ENCODE results near the gene LIPK.
"Not testable (repeated sequence)": the region's sequence is repeated elsewhere in the genome, so short reads cannot be mapped to it uniquely, and the experiment has no call there.

LIPK gene, protein sequence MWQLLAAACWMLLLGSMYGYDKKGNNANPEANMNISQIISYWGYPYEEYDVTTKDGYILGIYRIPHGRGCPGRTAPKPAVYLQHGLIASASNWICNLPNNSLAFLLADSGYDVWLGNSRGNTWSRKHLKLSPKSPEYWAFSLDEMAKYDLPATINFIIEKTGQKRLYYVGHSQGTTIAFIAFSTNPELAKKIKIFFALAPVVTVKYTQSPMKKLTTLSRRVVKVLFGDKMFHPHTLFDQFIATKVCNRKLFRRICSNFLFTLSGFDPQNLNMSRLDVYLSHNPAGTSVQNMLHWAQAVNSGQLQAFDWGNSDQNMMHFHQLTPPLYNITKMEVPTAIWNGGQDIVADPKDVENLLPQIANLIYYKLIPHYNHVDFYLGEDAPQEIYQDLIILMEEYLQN

DNA sequence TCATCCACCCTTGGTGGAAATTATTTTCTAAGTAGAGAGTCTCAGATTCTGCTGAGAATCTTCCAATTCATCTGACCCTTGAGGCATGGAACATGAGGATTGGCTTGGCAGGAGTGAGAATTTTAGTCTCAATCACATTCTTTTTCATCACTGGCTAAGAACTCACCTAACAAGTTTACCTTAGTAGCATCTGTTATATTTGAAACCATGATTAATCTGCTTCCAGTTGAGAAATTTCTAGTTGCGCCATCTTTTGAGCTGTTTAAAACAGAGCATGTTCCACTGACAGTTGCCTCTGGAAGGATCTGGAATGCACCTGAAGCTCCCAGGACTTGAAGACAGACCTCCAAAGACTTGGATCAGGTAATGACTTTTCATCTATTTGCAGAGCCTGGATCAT is at the start of gene LIPK:
Gene LIPK, plus strand, starts transcription at position 292 of the 400 bp plus-strand sequence. CDS start 18,295 bp downstream, outside the sequence.
- no peak for DNase-seq

- no peak for DNase-seq
Measured at GRCh38 chr10:88657901-88658300, 48.1 kb upstream of the LIPK start.

GRCh38 chr10:88659725-88660597 is 46.1 kb upstream of the LIPK start:
- DNase-seq: no peak

- no peak for DNase-seq
Measured at GRCh38 chr10:88660598-88660884, 45.5 kb upstream of the LIPK start.

GRCh38 chr10:88661018-88661417 is 45.0 kb upstream of the LIPK start:
- no peak for DNase-seq

GRCh38 chr10:88661577-88661976 is 44.5 kb upstream of the LIPK start:
- no peak for DNase-seq

DNA sequence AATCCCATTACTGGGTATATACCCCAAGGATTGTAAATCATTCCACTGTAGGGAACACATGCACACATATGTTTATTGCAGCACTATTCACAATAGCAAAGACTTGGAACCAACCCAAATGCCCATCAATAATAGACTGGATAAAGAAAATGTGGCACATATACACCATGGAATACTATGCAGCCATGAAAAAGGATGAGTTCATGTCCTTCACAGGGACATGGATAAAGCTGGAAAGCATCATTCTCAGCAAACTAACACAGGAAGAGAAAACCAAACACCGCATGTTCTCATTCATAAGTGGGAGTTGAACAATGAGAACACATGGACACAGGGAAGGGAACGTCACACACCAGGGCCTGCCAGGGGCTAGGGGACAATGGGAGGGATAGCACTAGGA is 42.9 kb upstream of the LIPK start:
- not testable (repeated sequence) for DNase-seq

DNA sequence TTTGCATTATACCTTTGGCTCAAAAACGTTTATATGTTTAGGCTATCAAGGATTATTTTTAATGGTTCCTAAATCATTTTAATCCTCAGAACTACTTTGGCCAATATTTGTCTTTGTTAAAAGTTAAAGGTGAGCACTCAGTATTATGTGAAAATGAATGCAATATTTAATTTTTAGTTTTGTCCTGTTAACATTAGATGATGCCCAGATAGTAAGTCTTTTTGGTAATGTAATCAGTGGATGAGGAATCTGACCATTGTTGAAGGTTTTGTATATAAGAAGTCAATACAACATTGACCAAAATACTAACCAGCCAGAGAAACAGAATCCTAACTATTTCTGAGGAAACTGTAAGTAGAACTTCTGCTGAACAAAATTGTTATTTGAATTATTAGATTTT is 41.9 kb upstream of the LIPK start, which contains the start of gene LIPF:
Gene LIPF, plus strand, starts transcription at position 301 of the 400 bp plus-strand sequence. CDS start 2,856 bp downstream, outside the sequence.
- no peak for DNase-seq

DNA sequence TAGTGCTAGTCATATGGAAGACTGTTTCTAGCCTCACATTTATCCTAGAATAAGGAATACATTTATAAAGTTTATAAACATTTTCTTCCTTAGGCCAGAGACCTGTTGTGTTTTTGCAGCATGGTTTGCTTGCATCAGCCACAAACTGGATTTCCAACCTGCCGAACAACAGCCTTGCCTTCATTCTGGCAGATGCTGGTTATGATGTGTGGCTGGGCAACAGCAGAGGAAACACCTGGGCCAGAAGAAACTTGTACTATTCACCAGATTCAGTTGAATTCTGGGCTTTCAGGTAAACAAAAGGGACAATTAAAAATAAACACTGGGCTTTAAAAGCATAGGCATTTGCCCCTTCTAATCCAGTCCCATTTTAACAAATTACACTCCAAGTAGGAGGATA is 37.6 kb upstream of the LIPK start:
- no peak for DNase-seq

DNA sequence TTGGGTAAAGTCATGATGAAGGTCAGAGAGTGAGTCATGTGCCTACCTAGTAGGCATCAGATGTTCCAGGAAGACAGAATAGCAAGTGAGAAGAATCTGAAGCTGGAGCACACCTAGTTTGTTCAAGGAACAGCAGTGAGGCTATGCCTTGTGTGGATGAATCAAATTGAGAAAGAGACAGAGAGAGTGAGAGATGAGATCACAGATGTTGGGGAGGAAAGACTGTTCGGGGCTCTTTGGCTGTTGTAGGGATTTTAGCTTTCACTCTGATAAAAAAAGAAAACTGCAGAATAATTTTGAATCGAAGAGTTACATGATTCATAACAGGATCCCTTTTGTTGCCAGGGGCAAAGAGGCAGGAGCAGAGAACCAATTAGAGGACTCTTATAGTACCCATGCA is 35.6 kb upstream of the LIPK start:
- no peak for DNase-seq

GRCh38 chr10:88672041-88672440 is 34.0 kb upstream of the LIPK start:
- no peak for DNase-seq

DNA sequence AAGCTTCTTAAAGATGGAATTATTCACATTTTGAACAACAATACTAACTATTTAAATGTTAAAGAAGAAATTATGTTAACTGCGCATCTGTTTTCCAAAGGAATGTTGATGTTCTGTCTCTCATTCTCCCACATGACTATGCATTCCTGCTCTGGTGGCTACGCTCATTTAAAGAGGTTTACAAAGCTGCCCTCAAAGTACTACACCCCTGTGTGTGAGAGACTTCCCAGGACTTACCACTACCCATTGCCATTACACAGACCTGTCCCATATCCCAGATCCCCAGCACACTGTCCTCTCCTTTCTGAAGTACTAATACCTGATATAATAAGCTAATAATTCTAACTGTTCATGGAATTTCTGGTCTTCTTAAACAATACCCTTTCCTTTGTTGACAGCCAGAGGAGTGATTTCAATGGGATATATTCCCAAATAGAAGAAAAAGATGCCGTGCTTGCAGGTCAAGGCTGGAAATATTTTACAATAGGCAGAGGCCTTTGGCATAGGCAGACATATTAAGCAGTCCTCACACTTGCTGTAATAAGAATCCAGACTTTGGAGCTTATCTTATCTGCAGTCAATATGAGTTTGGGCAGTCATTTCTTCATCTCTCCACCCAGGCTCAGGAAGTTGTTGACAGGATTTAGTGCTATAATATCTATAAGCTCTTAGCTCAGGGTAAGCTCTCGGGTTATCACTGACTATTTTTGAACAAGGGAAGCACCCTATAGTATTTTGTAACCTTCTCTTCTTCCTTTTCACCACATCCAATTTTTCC is 29.6 kb upstream of the LIPK start:
- DNase-seq: no peak

GRCh38 chr10:88680958-88681357 is 25.1 kb upstream of the LIPK start:
- no peak for DNase-seq

DNA sequence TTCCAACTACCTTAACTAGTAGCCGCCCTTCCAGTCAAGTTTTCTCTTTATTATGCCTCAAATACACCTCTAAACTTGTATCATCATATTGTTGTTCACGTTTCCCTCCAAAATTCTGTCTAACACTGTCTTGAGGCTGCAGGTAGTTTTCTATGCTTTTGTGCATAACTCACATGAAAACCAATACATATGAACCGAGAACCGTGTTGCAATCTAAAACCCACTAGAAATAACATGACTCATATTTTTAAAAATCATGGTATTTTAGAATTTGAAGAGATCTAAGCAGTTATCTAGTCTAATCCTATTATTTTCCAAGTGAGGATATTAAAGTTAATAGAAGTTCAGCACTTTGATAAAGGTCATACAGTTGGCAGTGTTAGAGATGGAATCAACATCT is 23.6 kb upstream of the LIPK start:
- DNase-seq: no peak

DNA sequence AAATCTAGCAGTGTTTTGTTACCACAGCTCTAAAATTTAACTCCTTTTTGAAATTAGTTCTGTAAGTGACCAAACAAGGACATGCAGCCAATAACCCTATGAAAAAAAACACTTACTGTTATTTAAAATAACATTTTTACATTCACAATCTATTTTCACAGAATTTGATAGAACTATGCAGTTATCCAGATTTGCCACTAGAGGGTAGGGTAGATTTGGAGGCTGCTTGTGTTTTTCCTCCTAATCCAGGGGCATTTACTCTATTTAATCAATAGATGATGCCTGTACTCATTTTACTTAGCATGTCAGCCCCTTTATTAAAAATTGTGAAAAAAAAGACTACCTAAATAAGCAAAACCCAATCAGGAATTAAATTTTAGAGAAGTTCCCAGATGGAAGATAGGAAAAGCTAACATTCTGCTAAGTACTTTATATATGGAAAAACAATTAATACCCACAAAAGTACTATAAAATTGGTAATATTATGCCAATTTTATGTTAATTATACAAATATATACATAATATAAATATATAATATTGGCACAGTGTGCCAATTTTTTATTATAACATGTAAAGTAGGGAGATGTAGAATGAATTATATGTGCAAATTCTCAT is 18.1 kb upstream of the LIPK start:
- no peak for DNase-seq

DNA sequence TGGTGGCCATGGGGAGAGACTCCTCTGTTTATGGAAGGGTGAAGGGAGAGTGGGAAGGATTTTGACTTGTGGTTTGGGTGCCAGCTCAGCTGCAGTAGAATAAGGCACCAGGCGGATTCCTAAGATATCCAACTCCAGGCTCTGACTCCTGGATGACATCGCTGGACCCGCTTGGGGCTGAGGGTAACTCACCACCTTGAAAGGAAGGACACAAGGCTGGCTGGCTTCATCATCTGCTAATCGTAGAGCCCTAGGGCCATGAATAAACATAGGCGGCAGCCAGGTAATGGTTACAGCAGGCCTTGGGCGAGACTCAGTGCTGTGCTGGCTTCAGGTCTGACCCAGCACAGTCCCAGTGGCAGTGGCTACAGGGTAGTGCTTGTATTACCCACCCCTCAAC is 16.7 kb upstream of the LIPK start:
- no peak for DNase-seq

DNA sequence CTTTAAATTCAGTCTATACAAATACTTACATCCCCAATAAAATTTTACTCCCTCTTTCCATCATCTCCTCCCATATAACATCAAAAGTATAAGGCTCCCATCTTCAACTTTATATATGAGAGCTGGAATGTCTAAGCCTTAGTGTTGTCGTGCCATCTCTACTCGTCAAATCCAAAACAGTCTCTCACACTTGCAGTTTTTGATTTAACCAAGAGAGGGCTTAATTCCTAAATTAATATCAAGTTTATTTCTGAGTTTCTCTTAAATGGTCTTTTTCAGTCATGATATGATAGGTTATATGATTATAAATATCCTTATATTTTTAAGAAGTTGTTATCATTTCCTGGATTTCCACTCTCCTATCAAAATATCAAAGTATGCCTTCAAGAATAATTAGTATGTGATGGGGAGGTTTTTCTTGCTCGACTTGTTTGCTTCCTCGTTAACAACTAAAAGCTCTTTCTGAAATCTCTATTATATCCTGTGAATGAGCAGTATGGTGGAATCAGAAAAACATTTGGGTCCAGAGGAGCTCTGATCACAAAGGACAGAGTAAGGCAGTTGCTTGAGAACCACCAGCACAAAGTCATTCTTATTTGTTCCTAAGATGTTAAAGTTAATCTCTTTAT is 12.5 kb upstream of the LIPK start:
- DNase-seq: no peak

DNA sequence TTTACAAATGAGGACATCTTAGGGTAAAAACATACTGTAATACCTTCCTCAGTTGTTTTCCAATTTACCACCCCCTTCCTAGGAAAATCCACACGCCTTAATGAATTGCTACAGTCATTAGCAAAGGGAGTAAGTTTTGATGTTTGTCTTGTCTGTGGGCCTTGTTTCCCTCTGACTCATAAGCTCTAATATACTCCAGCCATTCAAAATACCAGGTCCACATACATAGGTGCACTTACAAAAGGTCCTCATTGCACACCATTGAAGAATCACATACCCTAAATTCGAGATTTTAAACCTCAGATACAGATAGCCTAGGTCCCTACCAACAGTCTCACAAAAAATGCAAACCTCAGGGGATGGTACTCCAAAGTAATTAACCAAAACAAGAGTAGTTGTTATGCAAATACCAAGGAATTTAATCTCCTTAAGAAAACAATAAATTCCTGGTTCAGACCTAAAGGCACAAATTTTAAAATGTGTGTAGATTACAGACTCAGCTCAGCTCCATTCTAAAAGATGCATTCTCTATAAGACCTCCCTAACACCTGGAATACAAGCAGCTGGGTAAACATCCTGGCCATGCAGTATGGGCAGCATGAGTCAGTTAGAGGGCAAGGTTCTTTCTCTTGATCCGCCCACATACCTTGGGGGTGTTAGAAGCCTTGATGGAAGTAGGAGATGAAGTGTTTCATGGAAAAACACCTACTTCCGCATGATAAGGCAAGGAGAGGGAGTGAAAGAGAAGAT is 3.0 kb upstream of the LIPK start:
- DNase-seq: no peak

- no peak for DNase-seq
Measured at GRCh38 chr10:88707429-88708155, 1.5 kb downstream of the LIPK start.

DNA sequence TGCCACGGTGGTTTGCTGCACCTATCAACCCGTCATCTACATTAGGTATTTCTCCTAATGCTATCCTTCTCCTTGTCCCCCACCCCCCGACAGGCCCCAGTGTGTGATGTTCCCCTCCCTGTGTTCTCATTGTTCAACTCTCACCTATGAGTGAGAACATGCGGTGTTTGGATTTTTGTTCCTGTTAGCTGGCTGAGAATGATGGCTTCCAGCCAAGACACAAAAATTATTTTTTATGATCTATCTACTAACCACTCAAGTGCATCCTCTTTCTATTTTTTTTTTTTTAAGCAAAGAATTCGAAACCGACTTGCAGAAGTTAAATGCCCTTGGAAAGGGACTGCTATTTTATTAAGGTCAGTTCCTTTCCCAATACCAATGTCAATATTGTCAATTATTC is 3.3 kb downstream of the LIPK start:
- DNase-seq: not testable (repeated sequence)

- no peak for DNase-seq
Measured at GRCh38 chr10:88715517-88715916, 9.5 kb downstream of the LIPK start.
